GM12873 (cell line): Measurements from ENCODE around the gene AMPD3.

Source experiments
- CTCF ChIP-seq: IDR thresholded peaks from 2 replicates; pipeline ENCODE4 v1.5.1; 2012; ENCODE audit warnings: low read depth, mild to moderate bottlenecking, moderate library complexity, low read length, control low read depth; ENCODE audit not compliant: insufficient read depth; ENCODE audit errors: missing control alignments

The AMPD3 gene

GRCh38 chr11:10426475-10426874 lies 28.6 kb upstream of the AMPD3 start:
- no peak for TF ChIP-seq CTCF

DNA sequence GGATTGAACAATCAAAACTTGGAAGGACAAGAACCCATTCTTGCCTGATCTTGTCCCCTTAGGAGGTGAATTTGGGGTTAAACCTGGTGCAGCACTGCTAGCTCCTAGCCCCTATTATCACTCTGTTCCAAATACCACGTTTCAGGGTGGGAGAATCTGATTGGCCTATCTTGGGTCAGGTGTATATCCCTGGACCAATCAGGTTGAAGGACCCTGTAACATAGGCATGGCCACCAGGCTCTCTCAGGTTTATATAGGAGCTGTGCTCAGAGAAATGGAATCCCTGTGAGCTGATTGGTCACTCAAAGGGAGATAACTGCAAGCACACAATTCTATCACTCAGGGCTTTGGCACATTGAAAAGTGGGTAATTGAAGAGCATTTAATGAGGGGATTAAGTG lies 26.6 kb upstream of the AMPD3 start:
- no peak for TF ChIP-seq CTCF

DNA sequence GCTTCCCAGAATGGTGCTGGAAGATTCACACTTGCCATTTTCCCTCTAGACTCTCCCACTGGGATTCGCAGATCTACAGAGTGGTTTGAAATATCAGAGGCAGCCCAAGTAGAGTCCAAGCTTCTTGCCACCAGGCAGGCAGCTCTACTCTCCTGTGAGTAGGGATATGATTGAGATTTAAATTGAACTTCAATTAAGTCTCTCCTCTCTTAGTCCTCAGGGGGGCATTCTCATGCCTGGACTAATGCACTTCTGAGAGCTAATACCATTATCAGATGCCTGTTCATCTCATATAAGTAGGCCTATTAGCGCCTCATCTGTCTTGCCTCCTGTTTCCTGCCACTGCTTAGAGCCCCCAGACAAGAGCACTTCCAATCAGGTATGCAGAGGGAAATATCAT lies 25.5 kb upstream of the AMPD3 start:
- TF ChIP-seq CTCF = no peak

DNA sequence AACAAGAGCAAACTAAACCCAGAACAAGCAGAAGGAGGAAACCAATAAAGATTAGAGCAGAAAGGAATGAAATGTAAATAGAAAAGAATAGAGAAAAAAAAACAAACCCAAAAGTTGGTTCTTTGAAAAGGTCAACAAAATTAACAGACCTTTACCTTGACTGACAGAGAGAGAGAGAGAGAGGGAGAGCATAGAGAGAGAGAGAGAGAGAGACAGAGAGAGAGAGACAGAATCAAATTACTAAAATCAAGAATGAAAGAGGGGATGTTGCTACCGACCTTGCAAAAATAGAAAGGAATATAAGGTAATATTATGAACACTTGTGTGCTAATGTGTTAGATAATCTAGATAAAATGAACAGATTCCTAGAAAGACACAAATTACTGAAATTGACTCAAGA lies 22.6 kb upstream of the AMPD3 start:
- no peak for TF ChIP-seq CTCF

DNA sequence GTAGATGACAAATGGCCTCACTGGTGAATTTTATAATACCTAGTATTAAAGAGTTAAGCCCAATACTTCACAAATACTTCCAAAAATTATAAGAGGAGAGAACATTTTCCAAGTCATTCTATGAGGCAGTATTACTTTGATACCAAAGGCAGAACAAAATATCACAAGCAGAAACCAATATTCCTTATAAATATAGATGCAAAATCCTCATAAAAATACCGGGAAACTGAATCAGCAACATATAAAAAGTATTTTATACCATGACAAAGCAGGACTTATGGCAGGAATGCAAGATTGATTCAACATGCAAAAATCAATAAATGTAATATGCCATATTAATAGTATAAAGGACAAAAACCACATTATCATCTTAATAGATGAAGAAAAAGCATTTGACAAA lies 22.1 kb upstream of the AMPD3 start:
- no peak for TF ChIP-seq CTCF

DNA sequence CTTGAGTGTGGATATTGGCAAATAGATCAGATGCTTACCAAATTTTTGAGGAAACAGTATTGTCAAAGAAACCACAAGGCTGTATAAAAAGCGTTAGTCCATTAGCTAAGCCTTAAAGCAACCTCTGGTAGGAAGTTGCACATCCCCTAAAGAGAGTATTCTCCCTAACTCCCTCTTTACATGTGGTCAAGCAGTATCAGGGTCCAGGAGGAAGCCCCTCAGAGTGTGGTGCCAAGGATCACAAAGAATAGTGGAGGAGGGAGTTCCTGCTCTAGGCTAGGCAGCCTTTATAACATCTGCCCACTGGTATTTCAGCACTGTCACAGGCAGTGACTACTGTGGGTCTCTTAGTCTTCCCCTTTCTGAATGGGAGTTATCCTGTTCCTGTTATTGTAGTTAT lies 18.8 kb upstream of the AMPD3 start:
- TF ChIP-seq CTCF = no peak

DNA sequence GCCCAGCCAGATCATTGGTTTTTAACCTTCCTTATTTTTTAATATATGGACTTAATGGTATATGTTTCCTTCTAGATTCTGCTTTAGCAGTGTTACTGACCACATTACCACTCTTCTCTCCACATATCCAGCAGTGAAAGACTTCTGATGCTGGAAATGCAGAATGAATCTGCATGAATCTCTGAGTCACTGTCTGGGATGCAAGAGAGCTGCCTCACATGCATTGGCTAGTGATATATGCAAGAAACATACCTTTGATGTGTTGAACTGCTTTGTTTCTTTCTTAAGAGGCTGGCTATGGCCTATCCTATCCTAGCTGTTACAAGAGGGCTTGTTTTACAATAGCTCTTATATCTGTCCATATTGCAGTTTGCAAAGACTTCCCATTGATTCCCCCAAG lies 16.6 kb upstream of the AMPD3 start:
- no peak for TF ChIP-seq CTCF

- TF ChIP-seq CTCF = no peak
Measured at GRCh38 chr11:10439351-10439750, 15.7 kb upstream of the AMPD3 start.
